Skeletal muscle tissue (tissue), 4 donors: ENCODE data around the gene NCDN. TPM values are rescaled to one million over a fixed set of nuclear protein-coding genes. Genes with fewer than 3 reads are reported as not detected.

Experiments used
- H3K27ac ChIP-seq: one replicate; pipeline ENCODE4 v1.7.0; 2013; ENCODE audit warnings: mild to moderate bottlenecking, low read depth, low read length, inconsistent platforms
- H3K27me3 ChIP-seq, 3 donors: one replicate each; pipeline ENCODE4 v1.7.0; 2013; ENCODE audit warnings: low read length in 3 of 3; ENCODE audit not compliant: control insufficient read depth in 3 of 3, insufficient read depth in 3 of 3
- H3K36me3 ChIP-seq, 3 donors: one replicate each; pipeline ENCODE4 v1.7.0; 2013; ENCODE audit warnings: low read length in 3 of 3; ENCODE audit not compliant: control insufficient read depth in 3 of 3, insufficient read depth in 3 of 3
- H3K4me1 ChIP-seq, 3 donors: one replicate each; pipeline ENCODE4 v1.7.0; 2013; ENCODE audit warnings: low read length in 3 of 3, mild to moderate bottlenecking in 3 of 3; ENCODE audit not compliant: control insufficient read depth in 3 of 3, insufficient read depth in 3 of 3
- H3K4me3 ChIP-seq, 3 donors: one replicate each; pipeline ENCODE4 v1.7.0; 2013; ENCODE audit warnings: low read length in 3 of 3
- H3K9ac ChIP-seq, 3 donors: one replicate each; pipeline ENCODE4 v1.7.0; 2013; ENCODE audit warnings: low read length in 3 of 3, mild to moderate bottlenecking in 3 of 3, moderate library complexity in 2 of 3, low read depth in 1 of 3
- H3K9me3 ChIP-seq, 3 donors: one replicate each; pipeline ENCODE4 v1.7.0; 2013; ENCODE audit warnings: low read length in 3 of 3; ENCODE audit not compliant: control insufficient read depth in 3 of 3
- total RNA-seq: library from RNA; depleted of rRNA; stranded (reverse); fragments of >200 nt; gene quantifications from one replicate; pipeline ENCODE4 v1.2.3, GENCODE V29; 2014
- donor health status: Osteomylitis.

The NCDN gene
- total RNA-seq = 5.7 TPM

GRCh38 chr1:35557611-35558373 is at the start of gene NCDN:
Gene NCDN (plus strand): TSS chr1:35557799. CDS start chr1:35558191, 392 bp downstream.
- peaks cover 52 to 70% (median 58%) of the 10 kb centered on the region in 3 donors for H3K4me1 ChIP-seq
- peaks cover 7 to 18% (median 9%) of the 10 kb centered on the region in 3 donors for H3K36me3 ChIP-seq
- H3K9me3 ChIP-seq = no peaks in the 10 kb centered on the region
- H3K9ac ChIP-seq = peak within 1 kb of the TSS; percentile 90 to 99 (median 98)
- H3K27me3 ChIP-seq = no peaks in the 10 kb centered on the region
- peak within 1 kb of the TSS; percentile 90 to 97 (median 97) for H3K4me3 ChIP-seq
- peak within 1 kb of the TSS; percentile 94 for H3K27ac ChIP-seq

GRCh38 chr1:35507947-35508346 is 49.7 kb upstream of the NCDN start:
- H3K4me3 ChIP-seq = no peak overlapping the region
- H3K9me3 ChIP-seq = no peaks in the 10 kb centered on the region
- no peak overlapping the region for H3K27ac ChIP-seq
- H3K36me3 ChIP-seq = peaks cover 2 to 8% (median 5%) of the 10 kb centered on the region in 3 donors
- H3K4me1 ChIP-seq = peaks cover 18 to 22% (median 20%) of the 10 kb centered on the region in 3 donors
- no peaks in the 10 kb centered on the region for H3K27me3 ChIP-seq
- no peak overlapping the region for H3K9ac ChIP-seq

- Histone ChIP-seq H3K4me1 (peaks cover 18 to 22% (median 20%) of the 10 kb centered on the region in 3 donors), H3K9ac (no peak overlapping the region), H3K9me3 (no peaks in the 10 kb centered on the region), H3K4me3 (no peak overlapping the region), H3K27me3 (no peaks in the 10 kb centered on the region), H3K36me3 (peaks cover 2 to 8% (median 5%) of the 10 kb centered on the region in 3 donors), H3K27ac (no peak overlapping the region)
These were observed 48.0 kb upstream of the NCDN start for GRCh38 chr1:35509558-35509957.

- no peak overlapping the region for H3K4me3 ChIP-seq
- no peaks in the 10 kb centered on the region for H3K9me3 ChIP-seq
- peaks cover 11 to 16% (median 15%) of the 10 kb centered on the region in 3 donors for H3K4me1 ChIP-seq
- H3K27me3 ChIP-seq = no peaks in the 10 kb centered on the region
- H3K9ac ChIP-seq = no peak overlapping the region
- H3K27ac ChIP-seq = no peak overlapping the region
- H3K36me3 ChIP-seq = peaks cover 2 to 5% (median 4%) of the 10 kb centered on the region in 3 donors
These were observed 46.3 kb upstream of the NCDN start for GRCh38 chr1:35511305-35511704.

GRCh38 chr1:35518183-35518582 is 39.4 kb upstream of the NCDN start:
- no peaks in the 10 kb centered on the region for H3K27me3 ChIP-seq
- H3K4me3 ChIP-seq = no peak overlapping the region
- H3K27ac ChIP-seq = no peak overlapping the region
- peaks cover 0 to 4% (median 2%) of the 10 kb centered on the region in 3 donors for H3K9me3 ChIP-seq
- no peak overlapping the region for H3K9ac ChIP-seq
- no peaks in the 10 kb centered on the region for H3K4me1 ChIP-seq
- no peaks in the 10 kb centered on the region for H3K36me3 ChIP-seq

- Histone ChIP-seq H3K4me3 (no peak overlapping the region), H3K9me3 (peaks cover 0 to 4% (median 2%) of the 10 kb centered on the region in 3 donors), H3K27ac (no peak overlapping the region), H3K9ac (no peak overlapping the region), H3K36me3 (no peaks in the 10 kb centered on the region), H3K4me1 (no peaks in the 10 kb centered on the region), H3K27me3 (no peaks in the 10 kb centered on the region)
These were observed 38.2 kb upstream of the NCDN start for GRCh38 chr1:35519432-35519831.

GRCh38 chr1:35524106-35524505 is 33.5 kb upstream of the NCDN start:
- Histone ChIP-seq H3K27ac (no peak overlapping the region), H3K9me3 (no peaks in the 10 kb centered on the region), H3K9ac (no peak overlapping the region), H3K4me3 (no peak overlapping the region), H3K27me3 (no peaks in the 10 kb centered on the region), H3K36me3 (no peaks in the 10 kb centered on the region), H3K4me1 (no peaks in the 10 kb centered on the region)

- Histone ChIP-seq H3K4me3 (no peak overlapping the region), H3K9me3 (no peaks in the 10 kb centered on the region), H3K4me1 (peaks cover 10 to 18% (median 12%) of the 10 kb centered on the region in 3 donors), H3K27me3 (no peaks in the 10 kb centered on the region), H3K36me3 (peaks cover 2 to 8% (median 7%) of the 10 kb centered on the region in 3 donors), H3K27ac (no peak overlapping the region), H3K9ac (no peak overlapping the region)
These were observed 27.4 kb upstream of the NCDN start for GRCh38 chr1:35530168-35530567.

- peaks cover 2 to 8% (median 7%) of the 10 kb centered on the region in 3 donors for H3K36me3 ChIP-seq
- H3K27me3 ChIP-seq = no peaks in the 10 kb centered on the region
- H3K9me3 ChIP-seq = no peaks in the 10 kb centered on the region
- H3K27ac ChIP-seq = no peak overlapping the region
- no peak overlapping the region for H3K4me3 ChIP-seq
- peaks cover 10 to 18% (median 12%) of the 10 kb centered on the region in 3 donors for H3K4me1 ChIP-seq
- no peak overlapping the region for H3K9ac ChIP-seq
These were observed 26.7 kb upstream of the NCDN start for GRCh38 chr1:35530946-35531345.

GRCh38 chr1:35531368-35531767 is 26.2 kb upstream of the NCDN start:
- Histone ChIP-seq H3K36me3 (peaks cover 2 to 8% (median 7%) of the 10 kb centered on the region in 3 donors), H3K4me3 (no peak overlapping the region), H3K9me3 (no peaks in the 10 kb centered on the region), H3K27me3 (no peaks in the 10 kb centered on the region), H3K27ac (no peak overlapping the region), H3K9ac (no peak overlapping the region), H3K4me1 (peaks cover 12 to 18% (median 12%) of the 10 kb centered on the region in 3 donors)
